ENCODE measurements around the gene RBBP7. TPM values are rescaled to one million over a fixed set of nuclear protein-coding genes. Genes with fewer than 3 reads are reported as not detected.

Gene RBBP7
- total RNA-seq, 1 donor from 2014 or later, result 145 TPM

- Histone ChIP-seq H3K36me3 (ENCODE audit: control insufficient read depth in 3 of 3, insufficient read depth in 3 of 3, low read length in 3 of 3) (peaks cover 2 to 35% (median 4%) of the 10 kb centered on the region in 3 donors), H3K9ac (ENCODE audit: low read depth in 1 of 3, low read length in 3 of 3) (no peak overlapping the region), H3K27me3 (ENCODE audit: control insufficient read depth in 3 of 3, insufficient read depth in 3 of 3, low read length in 3 of 3) (no peaks in the 10 kb centered on the region), H3K27ac (ENCODE audit: low read depth, low read length) (no peak overlapping the region), H3K4me3 (ENCODE audit: low read length in 3 of 3) (no peak overlapping the region), H3K4me1 (ENCODE audit: control insufficient read depth in 3 of 3, insufficient read depth in 3 of 3, low read length in 3 of 3) (peaks cover 7 to 16% (median 15%) of the 10 kb centered on the region in 3 donors), H3K9me3 (ENCODE audit: control insufficient read depth in 3 of 3, low read length in 3 of 3) (no peaks in the 10 kb centered on the region)
Observed at GRCh38 chrX:16832301-16832700, 37.9 kb downstream of the RBBP7 start.

DNA sequence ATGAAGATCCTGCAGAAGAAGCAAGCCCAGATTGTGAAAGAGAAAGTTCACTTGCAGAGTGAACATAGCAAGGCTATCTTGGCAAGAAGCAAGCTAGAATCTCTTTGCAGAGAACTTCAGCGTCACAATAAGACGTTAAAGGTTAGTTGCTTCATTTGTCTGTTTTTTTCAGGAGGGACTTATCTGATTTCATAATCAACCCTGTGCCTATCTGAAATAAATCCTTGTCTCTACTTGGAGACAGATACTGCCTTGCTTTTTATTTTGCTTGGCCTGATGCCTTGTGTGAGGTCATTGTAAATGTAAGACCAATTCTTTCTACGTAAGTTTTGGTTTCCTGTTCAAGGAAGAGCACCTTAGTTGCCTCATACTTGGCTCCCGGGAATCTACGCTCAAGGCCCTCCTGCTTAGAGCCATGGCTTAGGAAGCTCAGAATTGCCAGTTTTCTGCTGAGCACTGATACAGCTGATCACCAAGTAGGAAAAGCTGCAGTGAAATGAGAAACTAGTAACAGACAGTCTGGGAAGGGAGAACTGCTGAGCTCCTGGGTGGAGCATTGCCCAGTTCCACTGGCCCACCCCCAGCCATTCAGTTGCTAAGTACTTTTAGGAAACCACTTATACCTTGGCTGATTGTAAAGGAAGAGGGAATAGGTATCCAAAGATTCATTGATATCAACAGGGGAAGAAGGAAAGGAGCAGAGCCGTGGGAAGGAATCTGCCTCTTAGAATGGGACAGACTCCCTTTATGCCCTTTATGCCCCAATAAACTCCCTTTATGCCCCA lies 41.8 kb downstream of the RBBP7 start:
- Histone ChIP-seq H3K9ac (ENCODE audit: low read depth in 1 of 3, low read length in 3 of 3) (peak overlapping the region in 1 of 3 donors; percentile 12), H3K27me3 (ENCODE audit: control insufficient read depth in 3 of 3, insufficient read depth in 3 of 3, low read length in 3 of 3) (no peaks in the 10 kb centered on the region), H3K4me3 (ENCODE audit: low read length in 3 of 3) (peak overlapping the region in 1 of 3 donors; percentile 24), H3K27ac (ENCODE audit: low read depth, low read length) (peak overlapping the region; percentile 62), H3K4me1 (ENCODE audit: control insufficient read depth in 3 of 3, insufficient read depth in 3 of 3, low read length in 3 of 3) (peaks cover 10 to 16% (median 16%) of the 10 kb centered on the region in 3 donors), H3K9me3 (ENCODE audit: control insufficient read depth in 3 of 3, low read length in 3 of 3) (no peaks in the 10 kb centered on the region), H3K36me3 (ENCODE audit: control insufficient read depth in 3 of 3, insufficient read depth in 3 of 3, low read length in 3 of 3) (peaks cover 3 to 12% (median 4%) of the 10 kb centered on the region in 3 donors)

- Histone ChIP-seq H3K9me3 (ENCODE audit: control insufficient read depth in 3 of 3, low read length in 3 of 3) (no peaks in the 10 kb centered on the region), H3K27ac (ENCODE audit: low read depth, low read length) (no peak overlapping the region), H3K4me1 (ENCODE audit: control insufficient read depth in 3 of 3, insufficient read depth in 3 of 3, low read length in 3 of 3) (peaks cover 10 to 16% (median 12%) of the 10 kb centered on the region in 3 donors), H3K4me3 (ENCODE audit: low read length in 3 of 3) (no peak overlapping the region), H3K36me3 (ENCODE audit: control insufficient read depth in 3 of 3, insufficient read depth in 3 of 3, low read length in 3 of 3) (peaks cover 3 to 13% (median 8%) of the 10 kb centered on the region in 3 donors), H3K9ac (ENCODE audit: low read depth in 1 of 3, low read length in 3 of 3) (no peak overlapping the region), H3K27me3 (ENCODE audit: control insufficient read depth in 3 of 3, insufficient read depth in 3 of 3, low read length in 3 of 3) (no peaks in the 10 kb centered on the region)
Observed at GRCh38 chrX:16827225-16827624, 42.9 kb downstream of the RBBP7 start.

GRCh38 chrX:16826207-16826606 lies 44.0 kb downstream of the RBBP7 start:
- Histone ChIP-seq H3K27ac (ENCODE audit: low read depth, low read length) (no peak overlapping the region), H3K4me3 (ENCODE audit: low read length in 3 of 3) (no peak overlapping the region), H3K9ac (ENCODE audit: low read depth in 1 of 3, low read length in 3 of 3) (no peak overlapping the region), H3K27me3 (ENCODE audit: control insufficient read depth in 3 of 3, insufficient read depth in 3 of 3, low read length in 3 of 3) (no peaks in the 10 kb centered on the region), H3K9me3 (ENCODE audit: control insufficient read depth in 3 of 3, low read length in 3 of 3) (no peaks in the 10 kb centered on the region), H3K4me1 (ENCODE audit: control insufficient read depth in 3 of 3, insufficient read depth in 3 of 3, low read length in 3 of 3) (peaks cover 9 to 14% (median 10%) of the 10 kb centered on the region in 3 donors), H3K36me3 (ENCODE audit: control insufficient read depth in 3 of 3, insufficient read depth in 3 of 3, low read length in 3 of 3) (peaks cover 3 to 10% (median 8%) of the 10 kb centered on the region in 3 donors)

DNA sequence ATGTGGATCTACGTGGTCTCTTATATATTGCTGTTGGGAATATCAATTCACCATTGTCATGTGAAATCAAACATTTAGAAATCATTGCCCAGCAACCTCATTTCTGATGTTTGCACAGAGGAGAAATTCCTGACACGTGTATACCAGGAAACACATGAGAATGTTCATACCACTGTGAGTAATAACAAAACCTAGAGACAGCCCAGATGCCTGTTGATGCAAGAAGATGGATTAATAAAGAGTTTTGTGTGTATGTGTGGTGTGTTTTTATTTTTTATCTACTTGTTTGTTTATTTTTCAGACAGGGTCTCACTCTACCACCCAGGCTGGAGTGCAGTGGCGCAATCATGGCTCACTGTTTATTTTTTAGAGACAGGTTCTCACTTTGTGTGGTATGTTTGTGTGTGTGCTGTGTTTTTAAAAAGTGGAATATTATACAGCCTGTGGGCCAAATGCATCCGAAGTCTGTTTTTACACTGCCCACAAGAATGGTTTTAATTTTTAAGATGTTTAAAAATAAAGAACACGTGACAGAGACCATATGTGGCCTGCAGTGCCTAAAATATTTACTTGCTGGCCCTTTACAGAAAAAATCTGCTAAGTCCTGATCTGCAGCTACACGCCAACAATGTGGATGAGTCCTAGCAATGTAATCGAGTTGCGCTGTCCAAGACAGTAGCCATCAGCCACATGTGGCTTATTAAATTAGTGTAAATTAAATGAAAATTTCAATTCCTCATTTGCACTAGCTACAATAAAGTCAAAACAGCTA lies 44.7 kb downstream of the RBBP7 start:
- Histone ChIP-seq H3K27ac (ENCODE audit: low read depth, low read length) (no peak overlapping the region), H3K4me3 (ENCODE audit: low read length in 3 of 3) (no peak overlapping the region), H3K4me1 (ENCODE audit: control insufficient read depth in 3 of 3, insufficient read depth in 3 of 3, low read length in 3 of 3) (peaks cover 9 to 14% (median 10%) of the 10 kb centered on the region in 3 donors), H3K36me3 (ENCODE audit: control insufficient read depth in 3 of 3, insufficient read depth in 3 of 3, low read length in 3 of 3) (peaks cover 3 to 10% (median 8%) of the 10 kb centered on the region in 3 donors), H3K9me3 (ENCODE audit: control insufficient read depth in 3 of 3, low read length in 3 of 3) (no peaks in the 10 kb centered on the region), H3K9ac (ENCODE audit: low read depth in 1 of 3, low read length in 3 of 3) (no peak overlapping the region), H3K27me3 (ENCODE audit: control insufficient read depth in 3 of 3, insufficient read depth in 3 of 3, low read length in 3 of 3) (no peaks in the 10 kb centered on the region)

DNA sequence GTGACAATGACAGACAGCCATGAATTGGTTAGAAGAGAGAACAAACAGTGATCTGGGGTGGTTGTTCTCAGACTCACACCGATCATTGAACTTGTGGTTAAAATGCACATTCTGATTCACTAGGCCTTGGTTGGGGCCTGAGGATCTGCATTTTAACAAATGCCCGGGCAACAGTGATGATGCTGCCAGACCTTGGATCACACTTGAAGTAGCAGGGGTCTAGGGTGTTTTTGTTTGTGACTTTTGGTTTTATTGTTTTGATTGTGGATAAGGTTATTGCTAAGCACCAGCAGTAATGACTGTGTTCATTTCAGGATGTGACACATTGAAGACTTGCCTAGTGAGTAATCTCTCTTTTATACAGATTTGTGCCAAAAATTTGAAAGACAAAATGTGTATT lies 47.4 kb downstream of the RBBP7 start:
- Histone ChIP-seq H3K36me3 (ENCODE audit: control insufficient read depth in 3 of 3, insufficient read depth in 3 of 3, low read length in 3 of 3) (peaks cover 3 to 12% (median 8%) of the 10 kb centered on the region in 3 donors), H3K27ac (ENCODE audit: low read depth, low read length) (no peak overlapping the region), H3K9me3 (ENCODE audit: control insufficient read depth in 3 of 3, low read length in 3 of 3) (no peaks in the 10 kb centered on the region), H3K4me3 (ENCODE audit: low read length in 3 of 3) (no peak overlapping the region), H3K9ac (ENCODE audit: low read depth in 1 of 3, low read length in 3 of 3) (no peak overlapping the region), H3K27me3 (ENCODE audit: control insufficient read depth in 3 of 3, insufficient read depth in 3 of 3, low read length in 3 of 3) (no peaks in the 10 kb centered on the region), H3K4me1 (ENCODE audit: control insufficient read depth in 3 of 3, insufficient read depth in 3 of 3, low read length in 3 of 3) (peaks cover 0 to 5% (median 5%) of the 10 kb centered on the region in 3 donors)

DNA sequence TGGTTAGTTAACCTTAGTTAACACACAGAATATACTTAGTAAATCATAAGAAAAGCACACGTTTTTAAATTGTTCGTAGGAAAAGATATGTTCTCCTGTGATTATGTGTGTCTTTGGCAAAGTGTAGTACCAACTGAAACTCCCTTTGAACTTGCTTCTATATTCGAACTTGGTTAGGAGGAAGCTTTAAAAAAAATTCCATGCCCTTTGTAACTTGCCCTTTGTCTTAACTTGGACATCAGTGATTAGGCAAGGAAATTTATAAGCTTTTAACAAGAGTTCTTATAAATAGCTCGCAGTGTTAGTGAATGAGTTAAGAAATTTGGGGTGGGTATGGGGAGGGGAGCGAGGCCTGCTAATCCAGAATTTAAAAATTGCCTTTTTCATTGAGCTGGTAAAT lies 50.5 kb downstream of the RBBP7 start:
- Histone ChIP-seq H3K9me3 (ENCODE audit: control insufficient read depth in 3 of 3, low read length in 3 of 3) (no peaks in the 10 kb centered on the region), H3K36me3 (ENCODE audit: control insufficient read depth in 3 of 3, insufficient read depth in 3 of 3, low read length in 3 of 3) (peaks cover 3 to 12% (median 8%) of the 10 kb centered on the region in 3 donors), H3K27ac (ENCODE audit: low read depth, low read length) (no peak overlapping the region), H3K27me3 (ENCODE audit: control insufficient read depth in 3 of 3, insufficient read depth in 3 of 3, low read length in 3 of 3) (no peaks in the 10 kb centered on the region), H3K4me3 (ENCODE audit: low read length in 3 of 3) (no peak overlapping the region), H3K4me1 (ENCODE audit: control insufficient read depth in 3 of 3, insufficient read depth in 3 of 3, low read length in 3 of 3) (no peaks in the 10 kb centered on the region), H3K9ac (ENCODE audit: low read depth in 1 of 3, low read length in 3 of 3) (no peak overlapping the region)

GRCh38 chrX:16814597-16814996 lies 55.6 kb downstream of the RBBP7 start:
- Histone ChIP-seq H3K4me1 (ENCODE audit: control insufficient read depth in 3 of 3, insufficient read depth in 3 of 3, low read length in 3 of 3) (no peaks in the 10 kb centered on the region), H3K27me3 (ENCODE audit: control insufficient read depth in 3 of 3, insufficient read depth in 3 of 3, low read length in 3 of 3) (no peaks in the 10 kb centered on the region), H3K9me3 (ENCODE audit: control insufficient read depth in 3 of 3, low read length in 3 of 3) (no peaks in the 10 kb centered on the region), H3K36me3 (ENCODE audit: control insufficient read depth in 3 of 3, insufficient read depth in 3 of 3, low read length in 3 of 3) (peaks cover 0 to 3% (median 0%) of the 10 kb centered on the region in 3 donors), H3K27ac (ENCODE audit: low read depth, low read length) (no peak overlapping the region), H3K4me3 (ENCODE audit: low read length in 3 of 3) (no peak overlapping the region), H3K9ac (ENCODE audit: low read depth in 1 of 3, low read length in 3 of 3) (no peak overlapping the region)

- H3K4me3 ChIP-seq (ENCODE audit: low read length in 3 of 3), result peak overlapping the region; percentile 36 to 64 (median 55)
- H3K4me1 ChIP-seq (ENCODE audit: control insufficient read depth in 3 of 3, insufficient read depth in 3 of 3, low read length in 3 of 3), result peaks cover 0 to 11% (median 4%) of the 10 kb centered on the region in 3 donors
- no peaks in the 10 kb centered on the region for H3K27me3 ChIP-seq (ENCODE audit: control insufficient read depth in 3 of 3, insufficient read depth in 3 of 3, low read length in 3 of 3)
- H3K36me3 ChIP-seq (ENCODE audit: control insufficient read depth in 3 of 3, insufficient read depth in 3 of 3, low read length in 3 of 3), result no peaks in the 10 kb centered on the region
- no peaks in the 10 kb centered on the region for H3K9me3 ChIP-seq (ENCODE audit: control insufficient read depth in 3 of 3, low read length in 3 of 3)
- H3K9ac ChIP-seq (ENCODE audit: low read depth in 1 of 3, low read length in 3 of 3), result peak overlapping the region in 1 of 3 donors; percentile 33
- H3K27ac ChIP-seq (ENCODE audit: low read depth, low read length), result peak overlapping the region; percentile 18
Observed at GRCh38 chrX:16807976-16808542, 62.1 kb downstream of the RBBP7 start.

Data from skeletal muscle tissue (tissue), 4 donors.